Left colon (tissue), 2 donors: ENCODE results near the gene CLEC11A. TPM values are rescaled to one million over a fixed set of nuclear protein-coding genes. Genes with fewer than 3 reads are reported as not detected.

Experiments
- ATAC-seq: fragments of 200-7000 bp; cut with Tn5 transposase; one replicate; pipeline ENCODE4 v1.9.1; 2020; ENCODE audit warnings: mild to moderate bottlenecking, moderate library complexity
- DNase-seq, 2 donors: peaks; one replicate each; pipeline ENCODE4 v3.0.0-alpha.2; 2020
- intact Hi-C, 2 donors: fragments of 100-400 bp; cut with DNase I in 1 of 2; cut with micrococcal nuclease in 1 of 2; formaldehyde crosslinking; loops; one replicate each; pipeline versions ENCODE4 v1.11.2 to v1.14.0; 2022; cut with DNase I, micrococcal nuclease
- long read RNA-seq: library from polyadenylated mRNA; unstranded; transcript quantifications from one replicate; pipeline ENCODE4 v2.0.0, GENCODE V29; 2021
- total RNA-seq, 2 donors: library from RNA; stranded (reverse); fragmentation: NEBNext Ultra II Directional; extraction: Animal tissue kit (Norgen Biotek cat#: 25700); gene quantifications; one replicate each; pipeline ENCODE4 v1.2.1, GENCODE V29; 2021
- donor health status: DM: no; HTN: no; CAD: no.
- donor health status: DM: yes; HTN: yes; CAD: no.

The CLEC11A gene
- total RNA-seq: 1 to 10 TPM; 2.1 to 5.7 TPM
- long read RNA-seq, partial matches to known transcripts: 1 of 2 reads
- long read RNA-seq, other reads (novel, unspliced or antisense): 1 of 2 reads

GRCh38 chr19:50723069-50723468 is at the start of gene CLEC11A:
TSS of gene CLEC11A (plus strand) at chr19:50723364. CDS start at chr19:50723526, 162 bp downstream.
- peak in 1 of 2 donors; percentile 37 for DNase-seq
- ATAC-seq: no peak
- intact Hi-C loops: no loop called here

- DNase-seq (no peak), ATAC-seq (no peak)
- intact Hi-C loops: no loop called here
These were observed 46.5 kb upstream of the CLEC11A start for GRCh38 chr19:50676625-50677197.

GRCh38 chr19:50677636-50678035 is 45.5 kb upstream of the CLEC11A start:
- DNase-seq: no peak
- no peak for ATAC-seq
- intact Hi-C loops: no loop called here

GRCh38 chr19:50678323-50678722 is 44.8 kb upstream of the CLEC11A start:
- no peak for DNase-seq
- intact Hi-C loops: no loop called here
- no peak for ATAC-seq

GRCh38 chr19:50679177-50680125 is 43.7 kb upstream of the CLEC11A start:
- DNase-seq (peak; percentile 51 to 75), ATAC-seq (peak; percentile 91)
- intact Hi-C loops: no loop called here

GRCh38 chr19:50686310-50687032 is 36.7 kb upstream of the CLEC11A start:
- DNase-seq (no peak), ATAC-seq (no peak)
- intact Hi-C loops: no loop called here

GRCh38 chr19:50688766-50689165 is 34.4 kb upstream of the CLEC11A start:
- ATAC-seq (no peak), DNase-seq (no peak)
- intact Hi-C loops: no loop called here

- ATAC-seq (no peak), DNase-seq (no peak)
- intact Hi-C loops: no loop called here
These were observed 32.7 kb upstream of the CLEC11A start for GRCh38 chr19:50690439-50690838.

GRCh38 chr19:50693064-50693975 is 29.8 kb upstream of the CLEC11A start:
- ATAC-seq: no peak
- intact Hi-C loops: no loop called here

GRCh38 chr19:50694815-50695145 is 28.4 kb upstream of the CLEC11A start:
- ATAC-seq (no peak), DNase-seq (no peak)
- intact Hi-C loops: no loop called here

More at GRCh38 chr19:50693064-50693975, 29.8 kb upstream of the CLEC11A start:
- DNase-seq: no peak

GRCh38 chr19:50695251-50696093 is 27.7 kb upstream of the CLEC11A start:
- ATAC-seq (no peak), DNase-seq (no peak)
- intact Hi-C loops: no loop called here

GRCh38 chr19:50696094-50696483 is 27.1 kb upstream of the CLEC11A start:
- intact Hi-C loops: no loop called here
- ATAC-seq: no peak

GRCh38 chr19:50697414-50698124 is 25.6 kb upstream of the CLEC11A start:
- no peak for DNase-seq
- no peak for ATAC-seq
- intact Hi-C loops: no loop called here

More at GRCh38 chr19:50696094-50696483, 27.1 kb upstream of the CLEC11A start:
- no peak for DNase-seq

GRCh38 chr19:50701367-50701985 is 21.7 kb upstream of the CLEC11A start:
- intact Hi-C loops: loop anchor here in 1 of 2 donors (10.0 kb wide), 1 partner anchor 83 kb away; no protein-coding TSS in a partner anchor
- DNase-seq (no peak), ATAC-seq (no peak)

GRCh38 chr19:50702158-50702870 is 20.9 kb upstream of the CLEC11A start:
- intact Hi-C loops: loop anchor here in 1 of 2 donors (10.0 kb wide), 1 partner anchor 82 kb away; no protein-coding TSS in a partner anchor
- no peak for ATAC-seq
- no peak for DNase-seq
